KMS-11 (cell line): ENCODE data around the gene BRD3OS.
A peak's percentile ranks its signal among the peaks of the same experiment; 100 is the strongest.

Experiments
- H2AFZ ChIP-seq: fragments of 200-600 bp; sonication (generic); 2 replicates; pipeline ENCODE4 v1.6.1; 2016; ENCODE audit warnings: antibody characterized with exemption, mixed run types, low read depth
- H3K27ac ChIP-seq: fragments of 200-600 bp; sonication (generic); 2 replicates; pipeline ENCODE4 v1.6.1; 2016; ENCODE audit warnings: mild to moderate bottlenecking, mixed run types
- H3K27me3 ChIP-seq: fragments of 200-600 bp; sonication (generic); 2 replicates; pipeline ENCODE4 v1.6.1; 2017; ENCODE audit warnings: mild to moderate bottlenecking, low read depth, mixed run types, moderate library complexity; ENCODE audit not compliant: insufficient read depth
- H3K36me3 ChIP-seq: fragments of 200-600 bp; sonication (generic); 2 replicates; pipeline ENCODE4 v1.6.1; 2017; ENCODE audit warnings: mild to moderate bottlenecking, mixed run types; ENCODE audit not compliant: insufficient read depth
- H3K4me1 ChIP-seq: fragments of 200-600 bp; sonication (generic); 2 replicates; pipeline ENCODE4 v1.6.1; 2016; ENCODE audit warnings: mild to moderate bottlenecking, low read depth, mixed run types; ENCODE audit not compliant: poor library complexity, severe bottlenecking
- H3K4me2 ChIP-seq: fragments of 200-600 bp; sonication (generic); 2 replicates; pipeline ENCODE4 v1.7.0; 2016; ENCODE audit warnings: mild to moderate bottlenecking, mixed run types
- H3K4me3 ChIP-seq: fragments of 200-600 bp; sonication (generic); IDR thresholded peaks from 2 replicates; pipeline ENCODE4 v1.6.1; 2017; ENCODE audit warnings: low read depth, low read length, mixed read lengths; ENCODE audit not compliant: insufficient read depth
- H3K79me2 ChIP-seq: fragments of 200-600 bp; sonication (generic); 2 replicates; pipeline ENCODE4 v1.6.1; 2016; ENCODE audit warnings: low read depth, mixed run types; ENCODE audit not compliant: insufficient read depth
- H3K9ac ChIP-seq: fragments of 200-600 bp; sonication (generic); 2 replicates; pipeline ENCODE4 v1.6.1; 2016; ENCODE audit warnings: mild to moderate bottlenecking, mixed run types
- H4K20me1 ChIP-seq: fragments of 200-600 bp; sonication (generic); 2 replicates; pipeline ENCODE4 v1.6.1; 2016; ENCODE audit warnings: mild to moderate bottlenecking, mixed run types; ENCODE audit not compliant: insufficient read depth
- TF ChIP-seq, protein P1 (sequence below): fragments of 200-600 bp; sonication (generic); conservative IDR thresholded peaks from 2 replicates; pipeline ENCODE4 v1.6.1; 2017; ENCODE audit warnings: low read depth, mild to moderate bottlenecking, antibody characterized with exemption, low read length, moderate library complexity, mixed read lengths

Gene BRD3OS, protein sequence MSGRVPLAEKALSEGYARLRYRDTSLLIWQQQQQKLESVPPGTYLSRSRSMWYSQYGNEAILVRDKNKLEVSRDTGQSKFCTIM

DNA sequence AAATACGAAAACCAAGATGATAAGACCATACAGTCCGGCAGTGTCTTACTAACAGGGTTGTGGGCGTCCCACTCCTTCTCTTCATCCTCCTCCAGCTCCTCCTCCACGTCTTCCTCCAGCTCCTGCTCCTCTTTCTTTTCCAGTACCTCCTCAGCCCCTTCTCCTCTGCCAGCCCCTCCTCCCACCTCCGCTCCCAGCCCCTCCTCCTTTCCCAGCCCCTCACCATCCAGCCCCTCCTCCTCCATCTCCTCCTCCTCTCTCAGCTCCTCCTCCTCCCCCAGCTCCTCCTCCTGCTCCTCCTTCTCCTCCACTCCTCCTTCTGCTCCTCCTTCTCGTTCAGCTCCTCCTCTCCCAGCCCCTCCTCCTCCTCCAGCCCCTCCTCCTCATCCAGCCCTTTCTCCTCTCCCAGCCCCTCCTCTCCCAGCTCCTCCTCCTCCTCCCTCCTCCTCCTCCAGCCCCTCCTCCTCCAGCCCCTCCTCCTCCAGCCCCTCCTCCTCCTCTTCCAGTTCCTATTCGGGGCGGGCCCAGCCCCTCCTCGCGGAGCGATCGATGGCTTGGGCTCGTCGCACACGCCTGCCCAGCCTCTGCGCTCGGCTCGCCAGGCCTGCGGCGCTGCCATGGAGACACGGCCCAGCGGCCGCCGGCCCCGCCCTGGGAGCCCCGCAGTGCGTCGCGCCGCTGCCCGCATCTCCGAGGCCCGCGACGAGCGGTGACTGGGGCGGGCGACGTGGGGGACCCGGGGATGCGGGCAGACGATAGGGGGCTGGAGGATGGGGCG lies at the start of gene BRD3OS:
Gene BRD3OS, plus strand, starts transcription at position 654 of the 778 bp plus-strand sequence. CDS start 1,267 bp downstream, outside the sequence.
- peak within 1 kb of the TSS; percentile 31; the same call in 1 of the 2 replicates for H3K9ac ChIP-seq
- no peaks in the 10 kb centered on the region for H4K20me1 ChIP-seq
- TF ChIP-seq, protein P1, sequence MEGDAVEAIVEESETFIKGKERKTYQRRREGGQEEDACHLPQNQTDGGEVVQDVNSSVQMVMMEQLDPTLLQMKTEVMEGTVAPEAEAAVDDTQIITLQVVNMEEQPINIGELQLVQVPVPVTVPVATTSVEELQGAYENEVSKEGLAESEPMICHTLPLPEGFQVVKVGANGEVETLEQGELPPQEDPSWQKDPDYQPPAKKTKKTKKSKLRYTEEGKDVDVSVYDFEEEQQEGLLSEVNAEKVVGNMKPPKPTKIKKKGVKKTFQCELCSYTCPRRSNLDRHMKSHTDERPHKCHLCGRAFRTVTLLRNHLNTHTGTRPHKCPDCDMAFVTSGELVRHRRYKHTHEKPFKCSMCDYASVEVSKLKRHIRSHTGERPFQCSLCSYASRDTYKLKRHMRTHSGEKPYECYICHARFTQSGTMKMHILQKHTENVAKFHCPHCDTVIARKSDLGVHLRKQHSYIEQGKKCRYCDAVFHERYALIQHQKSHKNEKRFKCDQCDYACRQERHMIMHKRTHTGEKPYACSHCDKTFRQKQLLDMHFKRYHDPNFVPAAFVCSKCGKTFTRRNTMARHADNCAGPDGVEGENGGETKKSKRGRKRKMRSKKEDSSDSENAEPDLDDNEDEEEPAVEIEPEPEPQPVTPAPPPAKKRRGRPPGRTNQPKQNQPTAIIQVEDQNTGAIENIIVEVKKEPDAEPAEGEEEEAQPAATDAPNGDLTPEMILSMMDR, result no peak
- H3K27me3 ChIP-seq, result peaks cover 7% of the 10 kb centered on the region; the same call in 1 of the 2 replicates
- no peaks in the 10 kb centered on the region for H3K79me2 ChIP-seq
- peak within 1 kb of the TSS; percentile 66 for H3K4me2 ChIP-seq
- peak within 1 kb of the TSS; percentile 64 for H2AFZ ChIP-seq
- no peak within 1 kb of the TSS for H3K4me3 ChIP-seq
- H3K4me1 ChIP-seq, result peaks cover 4% of the 10 kb centered on the region
- H3K27ac ChIP-seq, result no peak within 1 kb of the TSS
- H3K36me3 ChIP-seq, result no peaks in the 10 kb centered on the region

DNA sequence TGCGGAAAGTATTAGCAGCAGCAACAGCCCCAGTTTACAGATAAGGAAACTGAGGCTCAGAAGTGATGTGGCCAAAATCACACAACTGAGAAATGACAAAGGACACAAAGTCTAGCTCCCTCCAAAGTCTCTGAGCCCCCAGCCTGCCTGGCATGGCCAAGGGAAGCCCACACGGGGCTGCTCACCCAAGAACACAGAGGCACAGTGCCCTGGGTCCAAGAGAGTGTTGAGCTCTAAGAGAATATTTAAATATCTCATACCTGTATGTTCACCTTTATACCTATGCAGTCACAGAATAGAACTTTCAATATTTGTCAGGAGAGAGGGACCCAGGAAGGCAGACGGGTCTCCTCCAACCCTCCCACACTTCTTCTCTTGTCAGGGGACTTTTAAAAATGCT lies 49.8 kb upstream of the BRD3OS start:
- Histone ChIP-seq H3K79me2 (no peaks in the 10 kb centered on the region), H3K4me3 (no peak overlapping the region), H4K20me1 (no peaks in the 10 kb centered on the region), H2AFZ (no peak overlapping the region), H3K36me3 (no peaks in the 10 kb centered on the region), H3K4me2 (no peak overlapping the region), H3K4me1 (no peaks in the 10 kb centered on the region), H3K9ac (no peak overlapping the region), H3K27ac (no peak overlapping the region), H3K27me3 (no peaks in the 10 kb centered on the region)
- TF ChIP-seq, protein P1, result no peak

DNA sequence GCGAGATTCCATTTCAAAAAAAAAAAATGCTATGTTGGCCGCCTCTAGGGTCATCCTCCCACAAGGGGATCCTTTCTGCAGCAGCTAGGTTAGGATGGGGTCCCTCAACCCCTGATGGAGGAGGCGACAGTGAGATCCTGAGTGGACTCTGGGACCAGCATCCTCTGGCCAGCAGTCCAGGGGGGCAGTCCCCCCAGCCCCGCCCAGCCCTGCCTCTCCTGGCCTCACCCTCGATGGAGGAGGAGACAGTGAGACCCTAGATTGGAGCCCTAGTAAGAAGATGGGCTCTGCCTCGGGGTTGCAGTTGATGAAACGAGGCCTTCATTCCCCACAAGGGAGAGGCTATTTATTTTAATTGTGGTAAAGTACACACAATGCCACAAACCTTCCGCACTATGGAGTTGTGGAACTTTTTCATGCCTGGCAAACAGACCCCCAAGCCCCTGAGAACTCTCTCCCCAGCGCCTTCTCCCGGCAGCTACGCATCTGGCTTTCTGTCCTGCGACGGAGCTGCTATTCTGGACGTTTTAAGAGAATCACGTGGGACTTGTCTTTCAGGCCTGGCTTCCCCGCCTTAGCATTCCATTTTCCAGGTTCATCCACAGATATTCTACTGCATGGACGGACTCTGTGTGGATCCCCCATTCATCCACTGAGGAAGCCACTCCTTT lies 49.0 kb upstream of the BRD3OS start:
- Histone ChIP-seq H2AFZ (no peak overlapping the region), H3K36me3 (no peaks in the 10 kb centered on the region), H3K9ac (no peak overlapping the region), H3K4me1 (no peaks in the 10 kb centered on the region), H3K79me2 (no peaks in the 10 kb centered on the region), H3K27me3 (no peaks in the 10 kb centered on the region), H3K4me2 (no peak overlapping the region), H3K27ac (no peak overlapping the region), H3K4me3 (no peak overlapping the region), H4K20me1 (no peaks in the 10 kb centered on the region)
- TF ChIP-seq, protein P1, result no peak

DNA sequence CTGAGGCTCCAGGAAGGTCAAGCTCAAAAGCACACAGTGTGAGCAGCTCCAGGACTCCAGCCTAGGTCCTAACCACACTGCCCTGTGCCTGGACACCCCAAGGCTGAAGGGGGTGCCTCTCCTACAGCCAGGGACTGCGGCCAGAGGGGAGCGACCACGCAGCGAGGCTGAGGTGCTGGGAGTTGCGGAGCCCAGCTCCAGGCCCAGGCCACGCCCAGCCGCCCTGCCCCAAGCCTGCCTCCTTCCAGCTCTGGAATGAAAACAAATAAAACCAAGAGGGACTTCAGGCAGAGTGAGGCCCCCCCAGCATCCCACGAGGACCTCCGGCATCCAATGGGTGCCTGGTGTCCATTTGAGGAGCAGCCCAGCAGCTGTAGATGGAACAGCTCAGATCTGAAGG lies 48.4 kb upstream of the BRD3OS start:
- no peak overlapping the region for H3K9ac ChIP-seq
- no peaks in the 10 kb centered on the region for H3K36me3 ChIP-seq
- H3K27me3 ChIP-seq, result no peaks in the 10 kb centered on the region
- no peaks in the 10 kb centered on the region for H3K4me1 ChIP-seq
- no peaks in the 10 kb centered on the region for H3K79me2 ChIP-seq
- no peak overlapping the region for H3K4me2 ChIP-seq
- H3K4me3 ChIP-seq, result no peak overlapping the region
- TF ChIP-seq, protein P1, result no peak
- no peak overlapping the region for H3K27ac ChIP-seq
- H2AFZ ChIP-seq, result no peak overlapping the region
- H4K20me1 ChIP-seq, result no peaks in the 10 kb centered on the region
